GM20431 (cell line): Measurements from ENCODE around the gene ASXL1.
"Not testable (repeated sequence)": the region's sequence is repeated elsewhere in the genome, so short reads cannot be mapped to it uniquely, and the experiment has no call there.

ENCODE experiments used
- in situ Hi-C: fragments of 300-500 bp; cut with MseI, MboI; formaldehyde crosslinking; loops from one replicate; pipeline ENCODE4 v1.15.0; 2020; ENCODE audit warnings: low sequenced_read_pairs; ENCODE audit not compliant: unreplicated experiment

The ASXL1 gene

DNA sequence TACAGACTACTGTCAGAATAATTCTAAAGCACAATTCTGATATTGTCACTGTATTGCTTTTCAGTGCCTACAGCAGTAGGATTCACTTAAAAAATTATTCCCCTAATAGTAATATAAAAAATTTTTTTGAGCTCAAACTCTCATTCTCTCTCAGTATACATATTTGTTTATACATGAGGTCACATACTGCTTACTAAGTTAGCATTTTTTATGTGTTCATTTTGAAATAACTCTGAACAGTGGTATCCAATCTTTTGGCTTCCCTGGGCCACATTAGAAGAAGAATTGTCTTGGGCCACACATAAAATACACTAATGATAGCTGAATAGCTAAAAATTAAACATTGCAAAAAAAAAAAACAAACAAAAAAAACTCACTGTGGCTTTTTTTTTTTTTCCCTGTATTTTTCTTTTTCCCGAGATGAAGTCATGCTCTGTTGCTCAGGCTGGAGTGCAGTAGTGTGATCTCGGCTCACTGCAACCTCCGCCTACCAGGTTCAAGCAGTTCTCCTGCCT lies 38.6 kb downstream of the ASXL1 start:
- in situ Hi-C loops, result no loop called here

- in situ Hi-C loops, result no loop called here
Observed at GRCh38 chr20:32397567-32398084, 39.5 kb downstream of the ASXL1 start.

DNA sequence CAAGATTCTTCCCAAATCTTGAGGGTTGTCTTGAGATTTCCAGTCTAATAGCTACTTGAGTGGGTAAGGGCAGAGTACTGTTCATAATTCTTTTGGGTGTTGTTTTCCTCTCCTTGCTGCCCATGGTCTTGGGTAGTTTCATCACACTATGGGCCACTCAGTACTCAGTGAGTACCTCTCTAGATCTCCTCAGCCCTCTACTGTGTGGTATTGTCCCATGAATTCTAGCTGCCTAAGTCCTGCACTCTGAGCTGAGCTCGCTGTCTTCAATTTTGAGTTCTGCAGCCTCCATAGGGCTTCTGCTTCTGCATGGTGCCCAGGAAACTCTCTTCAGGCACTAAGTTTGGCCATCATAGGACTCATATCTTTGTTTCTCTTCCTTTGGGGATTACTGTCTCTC lies 42.3 kb downstream of the ASXL1 start:
- in situ Hi-C loops, result no loop called here

GRCh38 chr20:32404017-32404416 lies 45.9 kb downstream of the ASXL1 start:
- in situ Hi-C loops, result no loop called here

GRCh38 chr20:32406701-32407100 lies 48.6 kb downstream of the ASXL1 start:
- in situ Hi-C loops, result no loop called here

DNA sequence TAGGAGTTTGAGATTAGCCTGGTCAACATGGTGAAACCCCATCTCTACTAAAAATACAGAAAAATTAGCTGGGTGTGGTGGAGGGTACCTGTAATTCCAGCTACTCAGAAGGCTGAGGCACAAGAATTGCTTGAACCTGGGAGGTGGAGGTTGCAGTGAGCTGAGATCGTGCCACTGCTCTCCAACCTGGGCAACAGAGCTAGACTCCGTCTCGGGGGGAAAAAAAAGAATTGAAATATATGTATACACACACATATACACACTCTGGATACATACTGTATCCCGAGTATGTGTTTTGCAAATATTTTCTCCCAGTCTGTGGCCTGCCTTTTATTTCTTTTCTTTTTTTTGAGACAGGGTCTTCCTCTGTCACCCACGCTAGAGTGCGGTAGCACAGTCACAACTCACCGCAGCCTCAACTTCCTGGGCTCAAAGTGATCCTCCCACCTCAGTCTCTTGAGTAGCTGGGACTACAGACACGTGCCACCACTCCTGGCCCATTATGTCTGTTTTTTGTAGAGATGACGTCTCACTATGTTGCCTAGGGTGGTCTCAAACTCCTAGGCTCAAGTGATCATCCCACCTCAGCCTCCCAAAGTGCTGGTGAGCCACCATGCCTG lies 49.1 kb downstream of the ASXL1 start:
- in situ Hi-C loops, result not testable (repeated sequence)

DNA sequence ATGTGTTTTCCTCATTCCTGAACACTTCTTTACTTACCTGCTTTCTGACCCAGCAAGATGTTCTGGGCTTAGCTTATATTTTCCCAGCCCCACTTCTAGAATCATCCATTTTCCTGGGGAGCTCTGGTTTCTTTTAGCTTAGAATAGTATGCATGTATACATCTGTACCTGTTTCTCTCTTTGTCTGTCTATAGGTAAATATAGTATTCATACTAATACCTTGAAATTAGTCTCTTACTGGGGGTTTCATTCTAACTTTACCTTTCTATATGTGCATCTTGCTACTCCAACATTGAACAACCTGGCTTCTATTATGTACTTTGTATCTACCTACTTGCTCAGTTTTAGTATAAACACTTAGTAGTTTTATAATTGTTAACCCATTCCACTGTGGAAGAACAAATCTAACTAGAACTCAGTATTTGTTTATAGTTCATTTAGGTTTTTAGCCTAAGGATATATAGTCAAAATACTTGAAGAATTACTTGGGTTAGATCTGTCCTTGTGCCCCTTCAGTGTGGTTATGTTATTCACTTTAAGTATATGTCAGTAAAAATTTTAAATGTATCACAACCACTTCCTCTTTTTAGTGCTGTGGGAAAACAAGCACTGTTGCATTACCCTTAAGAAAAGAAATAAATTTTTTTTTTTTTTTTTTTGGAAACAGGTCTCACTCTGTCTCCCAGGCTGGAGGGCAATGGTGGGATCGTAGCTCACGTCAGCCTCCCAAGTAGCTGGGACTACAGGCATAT lies 54.0 kb downstream of the ASXL1 start:
- in situ Hi-C loops, result no loop called here

GRCh38 chr20:32415494-32415893 lies 57.4 kb downstream of the ASXL1 start:
- in situ Hi-C loops, result no loop called here

GRCh38 chr20:32416206-32416605 lies 58.1 kb downstream of the ASXL1 start:
- in situ Hi-C loops, result no loop called here

- in situ Hi-C loops, result no loop called here
Observed at GRCh38 chr20:32418376-32418775, 60.2 kb downstream of the ASXL1 start.

GRCh38 chr20:32421290-32421689 lies 63.2 kb downstream of the ASXL1 start:
- in situ Hi-C loops, result no loop called here

- in situ Hi-C loops, result no loop called here
Observed at GRCh38 chr20:32427996-32428395, 69.9 kb downstream of the ASXL1 start.

GRCh38 chr20:32429343-32429742 lies 71.2 kb downstream of the ASXL1 start:
- in situ Hi-C loops, result no loop called here

GRCh38 chr20:32429745-32430360 lies 71.7 kb downstream of the ASXL1 start:
- in situ Hi-C loops, result no loop called here

DNA sequence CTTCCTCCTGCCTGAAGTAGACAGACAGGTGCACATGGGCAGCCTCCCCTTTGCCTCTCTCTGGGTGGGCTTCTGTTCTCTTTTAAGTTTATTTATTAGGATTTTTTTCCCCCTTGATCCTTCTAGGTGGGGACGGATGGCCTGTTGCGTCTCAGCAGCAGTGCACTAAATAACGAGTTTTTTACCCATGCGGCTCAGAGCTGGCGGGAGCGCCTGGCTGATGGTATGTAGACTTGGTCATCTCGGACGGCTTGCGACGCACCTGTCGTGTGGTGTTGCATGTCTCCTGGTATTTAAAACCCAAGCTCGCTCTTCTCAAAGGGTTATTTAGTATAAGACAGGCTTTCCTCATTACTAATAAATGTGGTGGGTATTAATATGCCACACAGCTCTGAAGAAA lies 73.3 kb downstream of the ASXL1 start:
- in situ Hi-C loops, result no loop called here

DNA sequence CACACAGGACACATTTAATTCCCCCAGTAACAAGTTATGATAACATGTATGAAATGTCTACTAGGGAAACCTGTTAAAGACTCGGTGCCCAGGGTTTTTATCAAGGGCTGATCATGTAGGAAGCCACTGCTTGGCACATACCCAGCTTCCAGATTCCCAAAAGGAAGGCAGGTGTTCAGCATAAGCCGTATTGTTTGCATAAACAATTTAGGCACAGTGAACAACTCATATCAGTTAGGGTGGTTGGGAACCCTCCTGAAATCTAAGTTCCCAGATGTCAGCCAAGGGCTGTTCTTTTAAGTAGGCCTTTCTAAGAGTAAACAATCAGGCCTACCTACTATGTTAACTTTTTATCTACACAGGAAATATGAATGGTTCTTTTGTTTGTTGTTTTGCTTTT lies 74.1 kb downstream of the ASXL1 start:
- in situ Hi-C loops, result no loop called here

- in situ Hi-C loops, result no loop called here
Observed at GRCh38 chr20:32433311-32434021, 75.3 kb downstream of the ASXL1 start.

DNA sequence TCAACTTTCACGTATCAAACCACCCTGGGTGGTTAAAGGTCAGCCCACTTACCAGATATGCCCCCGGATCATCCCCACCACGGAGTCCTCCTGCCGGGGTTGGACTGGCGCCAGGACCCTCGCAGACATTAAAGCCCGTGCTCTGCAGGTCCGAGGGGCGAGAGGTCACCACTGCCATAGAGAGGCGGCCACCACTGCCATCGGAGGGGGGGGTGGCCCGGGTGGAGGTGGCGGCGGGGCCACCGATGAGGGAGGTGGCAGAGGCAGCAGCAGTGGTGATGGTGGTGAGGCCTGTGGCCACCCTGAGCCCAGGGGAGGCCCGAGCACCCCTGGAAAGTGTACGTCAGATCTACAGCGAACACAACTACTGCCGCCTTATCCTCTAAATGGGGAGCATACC lies 76.3 kb downstream of the ASXL1 start:
- in situ Hi-C loops, result no loop called here

DNA sequence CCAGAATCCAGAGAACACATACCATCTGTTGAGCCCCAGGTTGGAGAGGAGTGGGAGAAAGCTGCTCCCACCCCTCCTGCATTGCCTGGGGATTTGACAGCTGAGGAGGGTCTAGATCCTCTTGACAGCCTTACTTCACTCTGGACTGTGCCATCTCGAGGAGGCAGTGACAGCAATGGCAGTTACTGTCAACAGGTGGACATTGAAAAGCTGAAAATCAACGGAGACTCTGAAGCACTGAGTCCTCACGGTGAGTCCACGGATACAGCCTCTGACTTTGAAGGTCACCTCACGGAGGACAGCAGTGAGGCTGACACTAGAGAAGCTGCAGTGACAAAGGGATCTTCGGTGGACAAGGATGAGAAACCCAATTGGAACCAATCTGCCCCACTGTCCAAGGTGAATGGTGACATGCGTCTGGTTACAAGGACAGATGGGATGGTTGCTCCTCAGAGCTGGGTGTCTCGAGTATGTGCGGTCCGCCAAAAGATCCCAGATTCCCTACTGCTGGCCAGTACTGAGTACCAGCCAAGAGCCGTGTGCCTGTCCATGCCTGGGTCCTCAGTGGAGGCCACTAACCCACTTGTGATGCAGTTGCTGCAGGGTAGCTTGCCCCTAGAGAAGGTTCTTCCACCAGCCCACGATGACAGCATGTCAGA lies 77.4 kb downstream of the ASXL1 start:
- in situ Hi-C loops, result no loop called here
